ENCODE results near the gene PAX7.

- TF ChIP-seq GABPA (IDR thresholded peaks at IDR 0.05; ENCODE audit: low read depth): no peak
- TF ChIP-seq POLR2AphosphoS5 (IDR thresholded peaks at IDR 0.05; ENCODE audit: low read depth): no peak
- TF ChIP-seq CTCF (IDR thresholded peaks at IDR 0.05; ENCODE audit: insufficient read depth, low read length): no peak
Measured at GRCh38 chr1:18746981-18747380, 116.3 kb downstream of the PAX7 start.

All from HL-60 (cell line).